ENCODE data around the gene FAM47E. TPM values are rescaled to one million over a fixed set of nuclear protein-coding genes. Genes with fewer than 3 reads are reported as not detected.

FAM47E gene
- total RNA-seq, 1 donor from 2014 or later: 3.4 TPM

GRCh38 chr4:76300012-76300411 lies 48.5 kb downstream of the FAM47E start:
- Mint-ChIP-seq H3K27ac (no peak overlapping the region), H3K4me3 (ENCODE audit: low read depth) (no peak overlapping the region), H3K9me3 (ENCODE audit: low read depth) (peaks cover 17% of the 10 kb centered on the region), H3K4me1 (ENCODE audit: low read depth) (peaks cover 17% of the 10 kb centered on the region), H3K27me3 (peaks cover 4% of the 10 kb centered on the region), H3K36me3 (ENCODE audit: insufficient read depth) (peaks cover 11% of the 10 kb centered on the region)
- no peak for DNase-seq (ENCODE audit: low spot score, unreplicated experiment)
- TF ChIP-seq CTCF (IDR thresholded peaks at IDR 0.05; ENCODE audit: unreplicated experiment): no peak

DNA sequence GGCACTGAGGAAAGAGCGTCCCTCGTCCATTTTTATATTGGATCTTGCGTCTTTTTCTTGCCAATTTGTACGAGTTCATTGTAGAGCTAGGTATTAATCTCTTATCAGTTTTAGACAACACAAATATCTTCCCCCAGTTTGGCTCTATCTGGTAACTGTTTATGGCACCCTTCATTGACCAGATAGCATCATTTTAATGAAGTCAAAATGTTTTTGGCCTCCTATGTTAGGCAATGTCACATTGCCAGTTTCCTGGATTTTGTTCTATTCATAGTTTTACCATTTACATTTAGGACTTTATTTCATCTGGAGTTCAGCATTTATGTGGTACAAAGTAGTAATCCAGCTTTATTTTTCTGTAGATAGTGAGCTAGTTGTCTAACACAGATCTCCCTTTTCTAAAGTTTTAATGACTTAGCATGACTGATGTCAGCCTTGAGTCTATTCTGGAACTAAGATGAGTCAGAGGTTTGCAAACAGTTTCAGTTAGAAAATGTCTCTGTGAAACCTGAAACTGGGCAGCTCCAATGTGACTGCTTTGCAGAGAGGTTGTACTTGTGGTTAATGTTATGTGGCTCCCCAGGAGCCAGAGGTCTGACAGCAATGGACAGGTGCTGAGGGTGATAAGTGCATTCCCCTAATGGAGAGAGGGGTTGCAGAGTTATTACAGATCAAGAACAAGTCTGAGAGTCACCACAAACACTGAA lies 49.7 kb downstream of the FAM47E start:
- peaks cover 19% of the 10 kb centered on the region for H3K4me1 Mint-ChIP-seq (ENCODE audit: low read depth)
- no peak for TF ChIP-seq CTCF (IDR thresholded peaks at IDR 0.05; ENCODE audit: unreplicated experiment)
- peaks cover 7% of the 10 kb centered on the region for H3K27me3 Mint-ChIP-seq
- H3K27ac Mint-ChIP-seq: peak overlapping the region; percentile 72
- no peak overlapping the region for H3K4me3 Mint-ChIP-seq (ENCODE audit: low read depth)
- peaks cover 15% of the 10 kb centered on the region for H3K9me3 Mint-ChIP-seq (ENCODE audit: low read depth)
- peaks cover 8% of the 10 kb centered on the region for H3K36me3 Mint-ChIP-seq (ENCODE audit: insufficient read depth)
- DNase-seq (ENCODE audit: low spot score, unreplicated experiment): no peak

DNA sequence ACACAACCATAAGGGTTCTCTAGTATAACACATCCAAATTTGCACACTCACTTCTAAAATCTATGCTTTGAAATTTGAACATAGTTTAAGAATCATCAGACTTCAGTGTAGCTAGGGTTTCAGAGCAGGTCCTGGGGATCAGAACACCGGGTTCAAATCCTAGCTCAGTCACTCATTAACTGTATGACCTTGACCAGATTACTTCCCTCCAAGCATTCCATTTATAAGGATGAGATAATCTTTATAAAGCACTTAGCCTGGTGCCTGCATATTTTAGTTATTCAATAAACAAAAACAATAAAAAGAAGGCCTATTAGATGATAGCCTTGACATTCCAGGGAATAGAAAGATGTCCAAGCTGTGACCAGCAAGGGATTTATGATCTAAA lies 50.2 kb downstream of the FAM47E start:
- peaks cover 12% of the 10 kb centered on the region for H3K9me3 Mint-ChIP-seq (ENCODE audit: low read depth)
- TF ChIP-seq CTCF (IDR thresholded peaks at IDR 0.05; ENCODE audit: unreplicated experiment): no peak
- no peak for DNase-seq (ENCODE audit: low spot score, unreplicated experiment)
- H3K4me1 Mint-ChIP-seq (ENCODE audit: low read depth): peaks cover 19% of the 10 kb centered on the region
- H3K27me3 Mint-ChIP-seq: peaks cover 7% of the 10 kb centered on the region
- H3K36me3 Mint-ChIP-seq (ENCODE audit: insufficient read depth): peaks cover 7% of the 10 kb centered on the region
- H3K27ac Mint-ChIP-seq: peak overlapping the region; percentile 72
- H3K4me3 Mint-ChIP-seq (ENCODE audit: low read depth): no peak overlapping the region

- Mint-ChIP-seq H3K4me1 (ENCODE audit: low read depth) (peaks cover 22% of the 10 kb centered on the region), H3K4me3 (ENCODE audit: low read depth) (no peak overlapping the region), H3K27ac (no peak overlapping the region), H3K27me3 (peaks cover 7% of the 10 kb centered on the region), H3K36me3 (ENCODE audit: insufficient read depth) (peaks cover 6% of the 10 kb centered on the region), H3K9me3 (ENCODE audit: low read depth) (peaks cover 6% of the 10 kb centered on the region)
- TF ChIP-seq CTCF (IDR thresholded peaks at IDR 0.05; ENCODE audit: unreplicated experiment): no peak
- DNase-seq (ENCODE audit: low spot score, unreplicated experiment): no peak
These were observed 51.4 kb downstream of the FAM47E start for GRCh38 chr4:76302826-76303438.

GRCh38 chr4:76305033-76305687 lies 53.6 kb downstream of the FAM47E start:
- Mint-ChIP-seq H3K4me1 (ENCODE audit: low read depth) (peaks cover 23% of the 10 kb centered on the region), H3K4me3 (ENCODE audit: low read depth) (peak overlapping the region; percentile 87), H3K27ac (peak overlapping the region; percentile 57), H3K9me3 (ENCODE audit: low read depth) (no peaks in the 10 kb centered on the region), H3K36me3 (ENCODE audit: insufficient read depth) (peaks cover 4% of the 10 kb centered on the region), H3K27me3 (peaks cover 7% of the 10 kb centered on the region)
- no peak for TF ChIP-seq CTCF (IDR thresholded peaks at IDR 0.05; ENCODE audit: unreplicated experiment)
- no peak for DNase-seq (ENCODE audit: low spot score, unreplicated experiment)

All from progenitor cell of endocrine pancreas (in vitro differentiated cells).